Fibroblast of lung (primary cell): ENCODE results near the gene TOP1.

ENCODE experiments used
- CTCF ChIP-seq, 2 donors: IDR thresholded peaks in 1 of 2; conservative IDR thresholded peaks in 1 of 2; 1 replicate in 1 of 2; 2 replicates in 1 of 2; pipeline ENCODE4 v1.5.1; 2011 to 2012; ENCODE audit warnings: low read length in 2 of 2, control low read depth in 1 of 2, inconsistent platforms in 1 of 2, low read depth in 1 of 2, mild to moderate bottlenecking in 1 of 2
- EZH2 ChIP-seq: IDR thresholded peaks from 2 replicates; pipeline ENCODE4 v1.5.1; 2012; ENCODE audit warnings: low read length, control low read depth, mild to moderate bottlenecking; ENCODE audit errors: missing control alignments

GRCh38 chr20:41065716-41066115, 37.1 kb downstream of the TOP1 start:
- no peak for TF ChIP-seq CTCF (conservative IDR thresholded peaks at IDR 0.05 in 1 of 2, IDR thresholded peaks at IDR 0.05 in 1 of 2; ENCODE audit: low read depth in 1 of 2, low read length in 2 of 2)
- no peak for TF ChIP-seq EZH2
